ENCODE results near the gene NTN5. TPM values are rescaled to one million over a fixed set of nuclear protein-coding genes. Genes with fewer than 3 reads are reported as not detected.

NTN5 gene
- total and polyA plus RNA-seq, 9 of the 15 experiments (the other 6 are each of a cell fraction or from before 2014, with no cell fraction given) = not detected

GRCh38 chr19:48637449-48637947 lies 35.3 kb downstream of the NTN5 start (continued):
- TF ChIP-seq, protein P1, sequence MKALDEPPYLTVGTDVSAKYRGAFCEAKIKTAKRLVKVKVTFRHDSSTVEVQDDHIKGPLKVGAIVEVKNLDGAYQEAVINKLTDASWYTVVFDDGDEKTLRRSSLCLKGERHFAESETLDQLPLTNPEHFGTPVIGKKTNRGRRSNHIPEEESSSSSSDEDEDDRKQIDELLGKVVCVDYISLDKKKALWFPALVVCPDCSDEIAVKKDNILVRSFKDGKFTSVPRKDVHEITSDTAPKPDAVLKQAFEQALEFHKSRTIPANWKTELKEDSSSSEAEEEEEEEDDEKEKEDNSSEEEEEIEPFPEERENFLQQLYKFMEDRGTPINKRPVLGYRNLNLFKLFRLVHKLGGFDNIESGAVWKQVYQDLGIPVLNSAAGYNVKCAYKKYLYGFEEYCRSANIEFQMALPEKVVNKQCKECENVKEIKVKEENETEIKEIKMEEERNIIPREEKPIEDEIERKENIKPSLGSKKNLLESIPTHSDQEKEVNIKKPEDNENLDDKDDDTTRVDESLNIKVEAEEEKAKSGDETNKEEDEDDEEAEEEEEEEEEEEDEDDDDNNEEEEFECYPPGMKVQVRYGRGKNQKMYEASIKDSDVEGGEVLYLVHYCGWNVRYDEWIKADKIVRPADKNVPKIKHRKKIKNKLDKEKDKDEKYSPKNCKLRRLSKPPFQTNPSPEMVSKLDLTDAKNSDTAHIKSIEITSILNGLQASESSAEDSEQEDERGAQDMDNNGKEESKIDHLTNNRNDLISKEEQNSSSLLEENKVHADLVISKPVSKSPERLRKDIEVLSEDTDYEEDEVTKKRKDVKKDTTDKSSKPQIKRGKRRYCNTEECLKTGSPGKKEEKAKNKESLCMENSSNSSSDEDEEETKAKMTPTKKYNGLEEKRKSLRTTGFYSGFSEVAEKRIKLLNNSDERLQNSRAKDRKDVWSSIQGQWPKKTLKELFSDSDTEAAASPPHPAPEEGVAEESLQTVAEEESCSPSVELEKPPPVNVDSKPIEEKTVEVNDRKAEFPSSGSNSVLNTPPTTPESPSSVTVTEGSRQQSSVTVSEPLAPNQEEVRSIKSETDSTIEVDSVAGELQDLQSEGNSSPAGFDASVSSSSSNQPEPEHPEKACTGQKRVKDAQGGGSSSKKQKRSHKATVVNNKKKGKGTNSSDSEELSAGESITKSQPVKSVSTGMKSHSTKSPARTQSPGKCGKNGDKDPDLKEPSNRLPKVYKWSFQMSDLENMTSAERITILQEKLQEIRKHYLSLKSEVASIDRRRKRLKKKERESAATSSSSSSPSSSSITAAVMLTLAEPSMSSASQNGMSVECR (CRISPR knock-in tag; IDR thresholded peaks at IDR 0.05) = peak; percentile 60; the same call in 1 of the 2 replicates
- TF ChIP-seq RBFOX2 (IDR thresholded peaks at IDR 0.05; ENCODE audit: low read depth, low read length) (peak; percentile 65), ZNF197 (CRISPR knock-in tag; IDR thresholded peaks at IDR 0.05; ENCODE audit: low read depth) (no peak), BRD9 (IDR thresholded peaks at IDR 0.05; ENCODE audit: low read depth, partially characterized antibody) (peak; percentile 43), CBX3 (IDR thresholded peaks at IDR 0.05; ENCODE audit: borderline replicate concordance in 1 of 2, low read length in 2 of 2) (no peak; a peak in 2 of 3 replicates), HBP1 (CRISPR knock-in tag; IDR thresholded peaks at IDR 0.05) (no peak), SRF (CRISPR knock-in tag; IDR thresholded peaks at IDR 0.05) (peak in 1 of 2 experiments; percentile 84; a peak in 2 of 4 replicates), CLOCK (CRISPR knock-in tag; IDR thresholded peaks at IDR 0.05; ENCODE audit: borderline replicate concordance) (peak; percentile 98), POLR2G (IDR thresholded peaks at IDR 0.05; ENCODE audit: low read depth, low read length) (peak; percentile 51), CTBP1 (IDR thresholded peaks at IDR 0.05; ENCODE audit: borderline replicate concordance) (peak; percentile 56), ZBTB17 (CRISPR knock-in tag; IDR thresholded peaks at IDR 0.05) (peak; percentile 69), DEAF1 (CRISPR knock-in tag; IDR thresholded peaks at IDR 0.05) (no peak), ETV6 (IDR thresholded peaks at IDR 0.05; ENCODE audit: borderline replicate concordance in 1 of 2, low read depth in 2 of 2, low read length in 1 of 2) (0 out of 4 replicates have a peak, but pooled peaks of 1 of the 2 experiments have one; percentile 16), ETV6 (CRISPR knock-in tag; IDR thresholded peaks at IDR 0.05; ENCODE audit: borderline replicate concordance) (peak; percentile 98; the same call in 1 of the 2 replicates)
- TF ChIP-seq, protein P2, sequence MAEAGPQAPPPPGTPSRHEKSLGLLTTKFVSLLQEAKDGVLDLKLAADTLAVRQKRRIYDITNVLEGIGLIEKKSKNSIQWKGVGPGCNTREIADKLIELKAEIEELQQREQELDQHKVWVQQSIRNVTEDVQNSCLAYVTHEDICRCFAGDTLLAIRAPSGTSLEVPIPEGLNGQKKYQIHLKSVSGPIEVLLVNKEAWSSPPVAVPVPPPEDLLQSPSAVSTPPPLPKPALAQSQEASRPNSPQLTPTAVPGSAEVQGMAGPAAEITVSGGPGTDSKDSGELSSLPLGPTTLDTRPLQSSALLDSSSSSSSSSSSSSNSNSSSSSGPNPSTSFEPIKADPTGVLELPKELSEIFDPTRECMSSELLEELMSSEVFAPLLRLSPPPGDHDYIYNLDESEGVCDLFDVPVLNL (CRISPR knock-in tag; IDR thresholded peaks at IDR 0.05; ENCODE audit: low read depth) = peak; percentile 87; the same call in 1 of the 2 replicates
